Renal cortical epithelial cell (primary cell): ENCODE results near the gene GABRA4. TPM values are rescaled to one million over a fixed set of nuclear protein-coding genes. Genes with fewer than 3 reads are reported as not detected.

Experiments
- DNase-seq: peaks from one replicate; pipeline ENCODE4 v3.0.0-alpha.2; 2011; ENCODE audit warnings: low read depth
- total RNA-seq: library from RNA; depleted of rRNA; stranded (reverse); fragments of >200 nt; gene quantifications from 2 replicates; pipeline ENCODE4 v1.2.3, GENCODE V29; 2014

Gene GABRA4
- not detected in 2 replicates for total RNA-seq

DNA sequence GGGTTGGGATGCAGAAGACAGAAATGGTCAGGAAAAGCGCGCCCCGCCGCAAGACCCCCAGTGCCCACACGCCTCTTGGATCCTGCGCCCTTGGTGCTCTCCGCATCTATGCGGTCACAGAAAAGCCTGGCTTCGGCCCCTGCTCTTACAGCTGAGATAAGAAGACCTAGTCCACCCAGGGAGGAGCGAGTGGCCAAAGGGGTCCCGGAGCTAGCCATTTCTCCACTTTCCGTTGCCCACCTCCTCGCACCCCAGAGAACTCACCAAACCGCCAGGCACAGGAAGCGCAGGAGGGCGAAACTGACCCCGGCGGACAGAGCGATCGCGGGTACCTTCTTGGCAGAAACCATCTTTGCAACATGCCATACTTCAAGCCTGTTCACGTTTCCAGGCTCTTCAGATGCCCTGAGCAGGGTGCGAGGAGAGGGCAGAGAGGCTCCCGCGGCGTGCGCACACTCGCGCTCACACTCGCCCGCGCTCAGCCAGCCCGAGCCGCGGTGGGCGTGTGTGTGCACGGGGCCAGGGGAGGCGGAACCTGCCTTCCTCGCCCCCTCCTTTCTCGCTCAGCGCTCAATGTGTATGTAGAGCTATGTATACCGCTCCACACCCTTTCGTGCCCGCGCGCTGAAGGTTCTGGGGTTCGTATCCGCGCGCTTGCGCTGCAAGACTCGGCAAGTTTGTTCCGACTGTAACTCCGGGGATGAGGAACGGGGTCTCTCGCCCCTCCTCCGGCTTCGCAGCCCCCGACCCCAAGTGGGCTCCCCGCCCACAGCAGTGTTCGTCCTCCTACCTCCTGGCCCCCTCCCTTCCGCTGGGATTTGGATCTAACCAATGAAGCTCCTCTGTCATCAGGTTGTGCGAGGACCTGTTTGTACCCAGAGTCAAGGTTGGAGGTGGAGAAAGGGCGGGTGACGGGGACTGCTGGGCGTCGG, at the start of gene GABRA4:
Gene GABRA4, minus strand, starts transcription at position 507 of the 932 bp plus-strand sequence. Its CDS starts 157 bp downstream, at position 350.
- DNase-seq: no peak

DNA sequence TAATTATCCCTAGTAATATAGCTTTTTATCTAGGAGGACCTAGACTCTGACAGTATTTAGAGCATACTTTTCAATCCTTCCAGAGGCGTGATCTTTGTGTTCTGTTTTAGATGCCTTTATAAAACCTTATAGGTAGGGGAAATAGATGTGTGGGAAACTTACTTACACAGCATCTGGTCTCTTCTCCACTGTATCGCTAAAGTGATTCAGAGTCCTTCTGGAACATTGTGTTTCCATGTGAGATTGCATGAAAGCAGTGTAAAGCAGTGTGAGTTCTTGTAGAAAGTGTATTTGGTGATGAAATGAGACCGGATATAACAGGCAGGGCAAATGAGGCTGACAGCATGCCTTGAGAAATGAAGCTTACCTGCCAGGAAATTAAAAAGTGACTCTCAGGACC, 47.4 kb upstream of the GABRA4 start:
- DNase-seq: peak; percentile 4

DNA sequence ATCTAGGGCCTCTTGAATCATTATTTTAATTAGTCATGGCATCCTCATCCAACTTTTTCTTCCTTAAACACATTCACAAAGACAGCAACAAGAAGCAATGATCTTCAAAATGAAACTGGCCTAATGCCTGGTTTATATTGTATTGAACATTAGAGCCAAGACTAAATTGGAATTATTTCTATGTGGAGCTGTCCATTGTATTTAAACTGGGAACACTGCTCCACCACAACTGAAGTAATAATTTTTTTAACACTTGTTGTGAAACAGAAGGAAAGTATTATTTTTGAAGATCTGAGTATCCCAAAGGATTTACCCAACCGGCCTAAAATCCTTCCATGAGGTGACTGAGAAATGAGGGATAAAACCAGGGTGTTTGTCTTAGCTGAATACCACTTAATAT, 44.9 kb upstream of the GABRA4 start:
- no peak for DNase-seq

DNA sequence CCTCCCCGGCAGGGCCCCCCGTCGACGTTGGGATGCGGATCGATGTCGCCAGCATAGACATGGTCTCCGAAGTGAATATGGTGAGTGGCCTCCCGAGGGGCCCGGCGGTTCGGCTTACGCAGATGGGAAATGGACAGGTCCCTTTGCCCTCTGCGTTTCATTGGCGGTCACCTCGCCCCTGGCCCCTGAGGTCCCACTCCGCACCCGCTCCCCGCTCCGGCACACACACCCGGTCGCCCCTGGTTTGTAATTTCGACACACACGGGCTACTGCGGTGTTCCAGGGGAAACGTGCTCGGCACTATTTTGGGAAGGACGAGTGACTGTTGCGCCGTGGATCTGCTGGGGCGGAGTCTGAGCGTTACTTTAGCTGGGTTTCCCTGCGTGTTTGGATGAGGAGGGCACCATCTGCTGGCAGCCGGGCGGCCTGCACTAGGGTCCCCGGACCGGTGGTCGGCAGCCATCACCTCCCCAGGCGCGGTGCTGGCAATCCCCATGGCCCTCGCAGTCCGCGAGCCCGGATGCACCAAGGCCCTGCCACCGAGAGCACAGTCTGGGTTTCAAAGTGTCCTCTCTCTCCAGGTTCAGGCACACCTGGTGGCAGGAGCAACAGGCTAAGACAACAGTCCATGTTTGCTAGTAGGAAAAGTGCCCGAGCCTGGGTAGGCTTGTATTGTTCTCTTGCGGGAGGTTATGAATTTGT, 39.2 kb upstream of the GABRA4 start:
- no peak for DNase-seq

DNA sequence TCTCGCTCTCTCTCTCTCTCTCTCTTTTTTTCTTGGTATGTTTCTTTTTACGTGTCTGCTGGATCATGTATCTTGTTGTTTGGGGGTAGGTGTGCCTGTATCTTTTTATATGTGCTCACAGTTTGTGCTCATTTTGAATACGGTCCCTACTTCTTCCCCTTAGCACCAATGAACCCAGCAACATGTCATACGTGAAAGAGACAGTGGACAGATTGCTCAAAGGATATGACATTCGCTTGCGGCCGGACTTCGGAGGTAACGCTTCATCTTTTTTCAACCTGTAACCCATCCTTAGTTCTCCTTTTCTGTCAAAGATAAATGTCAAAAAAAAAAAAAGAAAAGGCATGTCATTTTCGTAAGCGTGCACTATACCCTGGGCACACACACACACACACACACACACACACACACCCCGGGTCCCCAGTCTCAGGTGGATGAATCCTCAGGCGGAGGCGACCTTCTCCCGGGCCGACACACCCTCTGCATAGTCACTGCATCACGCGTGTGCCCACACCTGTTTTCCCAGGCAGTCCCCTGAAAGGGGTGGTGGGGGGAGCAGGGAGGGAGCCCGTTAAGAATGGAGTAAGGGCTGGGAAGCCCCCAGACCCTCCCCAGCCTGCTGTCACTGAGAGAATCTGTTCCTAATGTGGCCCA, 38.5 kb upstream of the GABRA4 start:
- DNase-seq: no peak

DNA sequence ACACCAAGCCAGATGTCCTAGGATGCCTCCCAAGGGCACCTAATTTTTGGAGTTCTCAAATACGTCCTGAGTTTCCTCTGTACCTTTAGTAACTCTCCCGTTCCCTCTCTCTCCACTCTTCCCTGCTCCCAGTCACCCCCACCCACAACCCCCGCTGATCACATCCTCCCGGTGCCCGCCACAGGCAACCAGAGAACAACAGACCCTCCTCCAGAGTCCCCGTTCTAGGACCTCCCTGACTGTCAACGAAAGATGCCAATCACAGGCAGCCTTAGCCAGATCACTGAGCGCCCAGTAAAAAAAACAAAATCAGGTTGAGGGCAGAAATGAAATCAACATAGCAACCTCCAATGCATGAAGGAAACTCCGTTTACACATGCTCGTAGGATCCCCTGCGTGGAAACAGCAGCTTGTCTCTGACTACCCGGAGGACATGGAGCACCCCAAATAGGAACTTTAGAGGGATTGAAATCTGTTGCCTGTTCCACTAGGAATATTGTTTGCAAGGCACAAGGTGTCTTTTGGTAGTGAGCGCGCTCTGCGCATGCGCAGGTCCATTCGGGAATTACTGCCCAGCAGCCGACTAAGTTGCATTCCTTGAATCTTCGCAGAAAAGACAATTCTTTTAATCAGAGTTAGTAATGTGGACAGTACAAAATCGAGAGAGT, 37.8 kb upstream of the GABRA4 start, which contains the start of gene GABRB1:
Gene GABRB1, plus strand, starts transcription at position 557 of the 668 bp plus-strand sequence.
- peak; percentile 51 for DNase-seq

DNA sequence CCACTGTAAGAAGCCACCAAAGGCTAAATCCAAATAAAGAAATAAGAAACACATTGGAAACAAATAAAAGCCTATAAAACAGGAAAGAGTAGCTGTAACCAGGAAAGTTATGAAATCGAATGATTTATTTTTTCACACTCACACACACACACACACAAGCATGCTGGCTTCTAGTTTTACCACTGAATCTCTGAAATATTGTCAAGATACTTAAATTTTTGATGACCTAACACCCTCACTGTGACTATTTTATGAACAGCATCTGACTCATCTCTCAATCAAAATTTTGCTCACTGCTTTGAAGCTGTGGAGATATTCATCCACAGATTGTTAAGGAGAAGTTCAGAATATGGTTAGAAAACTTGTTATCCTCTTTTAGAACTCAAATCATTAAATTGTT, 24.1 kb upstream of the GABRA4 start:
- DNase-seq: no peak

DNA sequence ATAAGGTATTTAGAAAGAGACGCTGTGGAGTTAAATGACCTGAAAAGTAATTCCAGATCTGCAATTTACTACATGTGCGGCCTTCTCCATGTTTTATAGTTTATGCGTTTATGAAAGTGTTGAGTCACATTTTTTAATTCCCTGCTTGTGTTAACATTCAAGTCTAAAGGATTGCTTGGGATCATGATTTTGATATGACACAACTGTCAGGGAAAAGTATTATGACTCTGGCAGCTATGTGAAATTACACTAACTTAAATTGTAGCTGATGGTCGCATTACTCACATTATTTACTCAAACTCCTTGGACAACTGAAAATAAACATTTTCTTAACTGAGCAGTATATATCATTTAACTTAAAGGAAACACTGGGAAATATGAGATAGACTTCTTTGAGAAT, 23.7 kb upstream of the GABRA4 start:
- no peak for DNase-seq

DNA sequence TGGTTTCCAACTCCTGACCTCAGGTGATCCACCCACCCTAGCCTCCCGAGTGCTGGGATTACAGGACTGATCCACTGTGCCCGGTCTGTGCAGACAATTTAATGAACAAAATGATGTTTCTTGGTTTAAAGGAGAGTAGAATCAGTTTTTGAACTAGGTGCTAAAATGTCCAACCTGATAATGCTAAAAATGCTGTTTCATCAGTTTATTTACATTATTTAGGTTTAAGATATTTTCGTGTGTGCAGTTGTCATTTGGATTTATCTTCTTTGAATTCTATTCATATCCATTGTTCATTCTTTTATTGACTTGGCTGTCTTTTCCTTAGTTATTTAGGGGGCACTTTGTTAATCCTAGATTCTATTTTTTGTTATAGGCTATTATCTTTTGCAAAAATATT, 20.0 kb upstream of the GABRA4 start:
- no peak for DNase-seq

DNA sequence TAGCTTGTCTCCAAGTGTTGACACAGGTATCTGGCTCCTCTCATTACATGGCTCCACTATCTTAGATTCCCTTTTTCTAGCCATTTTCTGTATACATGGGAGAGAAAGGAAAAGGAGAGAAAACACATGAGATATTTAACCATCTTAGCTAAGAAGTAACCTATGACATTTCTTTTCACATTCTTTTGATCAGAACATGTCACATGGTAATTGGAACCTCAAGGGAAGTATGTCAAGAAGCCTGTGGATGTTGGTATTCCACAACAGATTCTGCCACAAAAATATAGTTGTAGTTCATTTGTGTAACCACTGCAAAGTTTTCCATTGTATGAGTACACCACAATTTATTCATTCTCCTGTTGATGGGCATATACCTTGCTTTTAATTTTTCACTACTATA, 19.3 kb upstream of the GABRA4 start:
- DNase-seq: no peak

DNA sequence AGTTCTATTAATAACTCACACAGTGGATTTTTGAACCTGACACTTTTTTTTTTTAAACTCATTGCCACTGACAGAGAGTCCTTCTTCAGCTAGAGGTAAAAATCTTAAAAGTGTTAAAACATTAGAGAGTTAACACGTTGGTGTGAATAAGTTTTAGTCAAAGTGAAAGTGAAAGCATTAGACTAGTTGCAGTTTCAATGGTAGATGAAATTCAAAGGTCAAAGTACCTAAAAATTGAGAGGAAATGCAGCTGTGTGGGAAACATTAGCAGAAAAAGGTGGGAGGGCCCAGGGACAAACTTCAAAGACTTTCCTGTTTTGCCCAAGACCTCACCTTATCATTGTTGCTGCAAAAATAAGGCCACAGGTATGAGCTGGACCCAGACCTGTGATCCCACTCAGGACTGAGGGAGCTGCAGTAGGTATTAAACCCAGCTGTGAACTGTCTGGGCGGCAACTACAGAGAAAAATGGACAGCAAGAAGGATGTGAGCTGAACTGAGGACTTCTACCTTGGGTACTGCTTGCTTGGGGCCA, 17.6 kb upstream of the GABRA4 start:
- peak; percentile 33 for DNase-seq

DNA sequence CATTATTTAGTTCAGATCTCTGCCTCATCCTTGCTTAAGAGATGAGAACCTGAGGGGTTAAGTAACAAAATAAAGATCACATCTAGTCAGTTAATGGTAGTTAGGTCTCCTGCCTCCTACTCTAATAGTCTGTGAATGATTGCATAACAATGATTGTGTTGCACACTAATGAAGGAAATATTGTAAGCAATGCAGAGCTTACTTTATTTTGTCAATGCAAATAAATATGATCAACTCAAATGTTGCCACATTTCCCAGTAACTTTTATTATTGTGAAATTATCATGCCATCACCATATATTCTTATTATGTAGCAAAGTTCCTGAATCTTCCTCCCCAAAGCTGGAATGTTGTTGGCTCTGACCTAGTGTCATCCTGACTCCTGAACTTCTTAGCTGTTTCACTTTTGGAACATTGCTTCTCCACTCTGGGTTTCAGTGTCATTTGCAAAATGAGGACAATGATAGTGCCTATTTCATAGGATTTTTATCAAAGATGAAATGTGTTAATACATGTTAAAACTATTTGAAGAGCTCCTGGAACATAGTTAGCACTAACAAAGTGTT, 17.0 kb upstream of the GABRA4 start:
- DNase-seq: no peak

DNA sequence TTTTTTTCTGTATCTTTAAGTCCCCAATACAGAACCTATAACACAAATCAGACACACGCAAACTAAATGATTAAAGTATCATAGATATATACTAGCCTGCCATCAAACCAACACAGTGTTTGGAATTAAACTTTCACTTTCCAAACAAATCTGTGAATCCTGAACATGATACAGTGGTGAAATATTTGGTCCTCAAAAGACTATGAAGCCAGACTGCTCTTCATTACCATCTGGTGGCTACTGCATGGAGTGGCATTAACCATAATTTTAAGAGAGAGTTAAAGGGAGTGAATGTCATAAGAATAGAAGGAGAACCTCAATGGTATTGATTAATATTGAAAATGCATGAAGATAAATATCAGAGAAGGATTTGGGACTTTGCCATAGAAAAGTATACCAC, 9.2 kb upstream of the GABRA4 start:
- DNase-seq: peak; percentile 17

DNA sequence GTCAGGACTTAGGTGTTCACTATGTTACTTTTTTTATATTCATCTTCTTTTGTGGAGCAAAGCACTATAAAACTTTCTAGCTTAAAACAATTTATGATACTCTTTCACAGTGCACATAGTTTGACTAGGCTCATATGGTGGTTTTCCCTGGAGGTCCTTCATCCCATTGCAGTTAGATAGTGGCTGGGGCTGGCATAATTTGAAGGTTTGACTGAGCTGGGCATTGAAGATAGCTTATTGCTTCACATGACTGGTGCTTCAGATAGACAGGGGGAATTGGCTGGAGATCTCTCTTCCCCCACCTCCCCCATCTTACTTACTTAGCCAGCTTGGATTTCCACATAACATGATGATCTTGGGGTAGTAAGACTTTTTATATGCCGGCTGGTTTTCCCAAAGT, 7.0 kb upstream of the GABRA4 start:
- no peak for DNase-seq

DNA sequence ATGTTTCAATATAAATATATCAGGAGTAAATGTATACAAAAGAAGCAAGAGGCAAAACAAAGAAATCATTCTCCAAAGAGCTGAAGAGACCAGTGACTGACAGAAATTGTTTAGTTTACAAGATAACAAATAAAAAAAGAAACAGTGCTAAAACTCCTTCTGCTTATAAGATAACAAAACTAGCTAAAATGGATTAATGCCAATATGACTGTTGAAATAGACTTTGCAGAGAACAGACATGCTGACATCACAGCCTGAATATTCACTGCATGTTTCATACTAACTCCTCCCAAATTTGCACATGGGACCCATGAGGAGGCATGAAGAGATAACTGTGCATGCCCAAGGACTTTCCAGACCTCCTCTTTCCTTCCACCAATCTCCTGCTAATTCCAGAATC, 6.2 kb upstream of the GABRA4 start:
- DNase-seq: no peak

DNA sequence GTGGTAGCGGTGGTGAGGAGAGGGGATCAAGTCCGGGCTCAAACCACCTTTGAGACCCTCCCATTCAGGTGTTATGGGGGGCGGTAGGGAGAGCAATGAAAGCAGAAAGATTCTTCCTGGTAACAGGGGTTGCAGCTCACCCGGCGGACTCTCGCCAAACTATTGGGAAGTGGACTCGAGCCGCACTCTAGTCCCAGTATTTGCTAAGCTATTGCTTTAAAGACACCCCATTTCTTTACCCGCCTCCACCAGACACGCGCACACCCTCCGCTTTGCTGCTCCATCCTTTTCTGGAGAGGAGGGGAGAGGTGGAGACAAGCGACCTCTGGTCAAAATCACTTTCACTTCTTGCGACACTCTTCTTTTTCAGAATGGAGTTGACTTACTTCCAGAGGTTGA, 625 bp upstream of the GABRA4 start:
- DNase-seq: no peak

DNA sequence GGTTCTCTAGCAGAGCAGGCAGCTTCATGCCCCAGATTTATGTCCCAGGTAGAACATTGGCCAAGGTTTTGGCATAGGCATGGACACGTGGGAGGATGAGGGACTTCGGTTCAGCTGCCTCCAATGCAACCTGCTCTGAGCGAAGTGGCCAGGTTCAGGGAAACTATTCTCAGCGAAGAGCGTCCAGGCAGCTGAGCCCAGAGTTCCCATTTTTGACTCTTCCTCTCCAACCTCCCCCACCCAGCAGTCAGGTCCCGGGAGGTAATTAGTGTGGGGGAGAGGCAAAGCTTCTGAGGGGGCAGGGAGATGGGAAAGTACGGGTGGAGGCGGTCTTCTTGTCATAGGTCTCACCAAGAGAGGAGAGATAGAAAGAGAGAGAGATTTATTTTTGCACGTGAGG, 1.0 kb downstream of the GABRA4 start:
- no peak for DNase-seq

DNA sequence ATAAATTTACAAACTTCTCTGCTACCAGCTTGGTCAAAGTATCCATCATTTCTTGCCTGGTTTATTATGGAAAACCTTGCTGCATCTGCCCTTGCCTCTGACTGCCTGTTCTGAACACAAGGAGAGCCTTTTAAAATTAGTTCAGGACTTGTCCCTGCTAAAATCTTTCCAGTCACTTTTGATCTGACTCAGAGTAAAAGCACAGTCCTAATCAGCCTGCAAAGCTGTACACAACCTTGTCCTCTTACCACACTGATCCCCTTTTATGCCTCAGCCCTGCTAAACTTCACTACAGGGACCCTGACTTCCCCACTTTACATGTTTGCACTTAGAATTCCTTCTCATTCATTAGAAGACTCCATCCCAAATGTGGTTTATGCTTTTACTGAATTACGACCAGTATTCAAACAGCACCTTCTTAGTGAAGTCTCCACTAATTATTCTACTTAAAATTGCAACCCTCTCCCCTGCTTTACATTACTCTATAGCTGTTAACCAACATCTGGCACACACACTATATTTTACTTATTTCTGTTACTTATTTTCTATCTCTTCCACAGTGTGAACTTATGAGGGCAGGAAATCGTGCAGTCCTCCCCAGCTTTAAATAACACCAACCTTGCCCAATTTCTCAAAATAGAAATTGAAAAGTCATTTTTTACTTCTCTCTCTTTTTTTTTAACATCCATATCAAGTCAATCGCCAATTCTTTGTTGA, 6.3 kb downstream of the GABRA4 start:
- DNase-seq: no peak

DNA sequence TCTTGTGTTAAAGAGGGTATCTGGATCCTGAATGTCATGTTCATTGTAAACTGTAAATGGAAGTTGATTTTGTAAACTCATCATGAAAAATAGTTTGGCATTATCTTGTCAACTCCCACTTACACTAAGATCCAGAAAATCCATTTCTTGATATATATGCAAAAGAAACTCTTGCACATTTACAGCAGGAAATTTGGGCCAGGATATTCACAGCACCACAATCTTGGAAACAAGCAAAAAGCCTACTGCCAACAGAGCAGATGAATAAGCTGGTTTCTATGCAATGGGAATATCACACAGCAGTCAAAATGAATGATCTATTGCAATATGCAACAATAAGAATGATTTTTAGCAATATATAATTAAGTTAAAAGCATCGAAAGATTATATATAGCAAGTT, 8.6 kb downstream of the GABRA4 start:
- no peak for DNase-seq

DNA sequence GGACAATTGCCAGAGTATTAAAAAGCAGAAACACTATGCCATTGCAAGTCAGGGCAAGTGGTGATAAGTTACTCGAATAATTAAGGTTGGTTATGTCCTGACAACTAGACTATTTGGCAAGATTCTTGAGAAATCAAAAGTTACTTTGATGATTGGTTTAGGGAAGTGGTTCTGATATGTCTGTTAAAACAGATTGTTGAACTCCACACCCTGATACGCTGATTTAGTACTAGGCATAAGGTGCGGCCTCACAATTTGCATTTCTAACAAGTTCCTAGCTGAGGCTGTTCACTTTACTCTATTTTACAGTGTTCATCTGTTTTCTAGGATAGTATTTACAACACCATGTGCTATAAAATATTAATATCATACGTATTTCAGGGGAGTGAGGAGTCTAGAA, 12.5 kb downstream of the GABRA4 start:
- no peak for DNase-seq

DNA sequence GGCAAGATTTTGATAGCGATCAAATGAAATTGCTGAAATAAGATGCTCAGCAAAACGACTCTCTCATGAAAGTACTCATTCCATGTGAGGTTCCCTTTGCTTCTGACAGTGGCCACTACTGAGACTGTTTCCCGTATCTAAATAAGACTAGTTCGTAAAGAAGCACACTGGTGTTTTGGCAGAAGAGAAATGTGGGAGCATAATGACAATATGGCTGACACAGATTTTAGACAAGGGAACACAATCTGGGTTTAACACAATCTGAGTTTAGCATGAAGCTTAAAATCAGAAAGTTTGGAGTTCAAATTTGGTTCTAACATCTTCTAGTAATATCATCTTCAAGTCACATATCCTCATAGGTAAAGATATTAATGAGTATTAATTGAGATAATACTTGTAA, 13.7 kb downstream of the GABRA4 start:
- DNase-seq: no peak
